Measurements from ENCODE around the gene SETBP1. TPM values are rescaled to one million over a fixed set of nuclear protein-coding genes. Genes with fewer than 3 reads are reported as not detected.

SETBP1 gene
- total RNA-seq, 1 experiment from 2014 or later, result 4.0 TPM

DNA sequence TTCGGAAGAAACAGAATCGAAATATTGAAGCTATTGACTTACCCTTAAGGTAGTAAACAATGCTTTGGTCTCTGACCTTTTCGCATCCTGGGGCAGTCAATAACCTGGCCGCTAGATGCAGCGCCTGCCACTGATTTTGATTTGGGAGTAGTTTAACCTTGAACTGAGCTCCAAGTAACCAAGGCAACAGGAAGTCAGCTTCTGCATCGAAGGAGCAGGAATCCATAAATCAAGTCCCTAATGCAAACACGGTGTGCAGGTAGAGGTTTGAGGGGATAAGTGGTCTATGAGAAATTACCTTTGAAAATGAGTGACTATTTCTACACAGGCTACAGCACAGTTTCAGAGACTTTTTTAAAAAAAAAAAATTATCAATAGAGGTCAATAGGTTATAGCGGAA, 353.5 kb downstream of the SETBP1 start:
- no TSS peak for BruUV-seq (replicated peaks)
- Mint-ChIP-seq H3K4me1 (ENCODE audit: low read depth, unreplicated experiment) (no peaks in the 10 kb centered on the region), H3K27me3 (ENCODE audit: insufficient read depth, unreplicated experiment) (no peaks in the 10 kb centered on the region), H3K27ac (ENCODE audit: unreplicated experiment) (no peak overlapping the region), H3K4me3 (ENCODE audit: unreplicated experiment) (no peak overlapping the region), H3K36me3 (ENCODE audit: insufficient read depth, unreplicated experiment) (no peaks in the 10 kb centered on the region), H3K9me3 (ENCODE audit: unreplicated experiment) (no peaks in the 10 kb centered on the region)
- POLR2A ChIA-PET, result no interaction called here
- Histone ChIP-seq H3K36me3 (ENCODE audit: control insufficient read depth, insufficient read depth, low read length) (no peaks in the 10 kb centered on the region), H3K27me3 (replicated peaks; ENCODE audit: control insufficient read depth, insufficient read depth, low read length) (no peaks in the 10 kb centered on the region), H3K9me3 (no peaks in the 10 kb centered on the region), H3K4me1 (no peaks in the 10 kb centered on the region), H3K4me3 (ENCODE audit: low read depth, low read length) (no peak overlapping the region)
- DNase-seq, result no peak
- CTCF ChIA-PET, result no interaction called here
- TF ChIP-seq, protein P1, sequence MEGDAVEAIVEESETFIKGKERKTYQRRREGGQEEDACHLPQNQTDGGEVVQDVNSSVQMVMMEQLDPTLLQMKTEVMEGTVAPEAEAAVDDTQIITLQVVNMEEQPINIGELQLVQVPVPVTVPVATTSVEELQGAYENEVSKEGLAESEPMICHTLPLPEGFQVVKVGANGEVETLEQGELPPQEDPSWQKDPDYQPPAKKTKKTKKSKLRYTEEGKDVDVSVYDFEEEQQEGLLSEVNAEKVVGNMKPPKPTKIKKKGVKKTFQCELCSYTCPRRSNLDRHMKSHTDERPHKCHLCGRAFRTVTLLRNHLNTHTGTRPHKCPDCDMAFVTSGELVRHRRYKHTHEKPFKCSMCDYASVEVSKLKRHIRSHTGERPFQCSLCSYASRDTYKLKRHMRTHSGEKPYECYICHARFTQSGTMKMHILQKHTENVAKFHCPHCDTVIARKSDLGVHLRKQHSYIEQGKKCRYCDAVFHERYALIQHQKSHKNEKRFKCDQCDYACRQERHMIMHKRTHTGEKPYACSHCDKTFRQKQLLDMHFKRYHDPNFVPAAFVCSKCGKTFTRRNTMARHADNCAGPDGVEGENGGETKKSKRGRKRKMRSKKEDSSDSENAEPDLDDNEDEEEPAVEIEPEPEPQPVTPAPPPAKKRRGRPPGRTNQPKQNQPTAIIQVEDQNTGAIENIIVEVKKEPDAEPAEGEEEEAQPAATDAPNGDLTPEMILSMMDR (IDR thresholded peaks at IDR 0.05; ENCODE audit: insufficient read depth in 1 of 2, low read depth in 1 of 2, low read length in 1 of 2, severe bottlenecking in 1 of 2, unreplicated experiment in 1 of 2), result no peak
- intact Hi-C loops (cut with micrococcal nuclease; ENCODE audit: unreplicated experiment), result no loop called here

DNA sequence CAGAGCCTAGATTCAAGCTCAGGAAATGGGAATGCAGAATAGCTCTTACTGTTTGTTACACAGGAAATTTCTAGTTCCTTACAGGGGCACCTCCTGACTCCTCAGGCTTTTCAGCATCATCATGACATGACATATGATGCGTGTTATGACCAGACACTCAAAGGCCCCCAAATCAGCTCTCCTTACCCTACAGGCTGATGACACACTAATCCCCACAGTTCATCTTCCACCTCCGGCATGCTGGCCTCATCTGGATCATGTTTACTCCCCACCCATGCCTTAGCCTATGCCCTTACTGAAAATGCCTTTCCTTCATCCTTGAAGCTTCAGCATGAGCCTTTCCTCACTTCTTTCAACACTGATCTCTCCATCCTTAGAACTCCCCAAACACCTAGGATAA, 356.9 kb downstream of the SETBP1 start:
- H3K27me3 ChIP-seq (replicated peaks; ENCODE audit: control insufficient read depth, insufficient read depth, low read length), result no peaks in the 10 kb centered on the region
- no peak for DNase-seq
- H3K27me3 Mint-ChIP-seq (ENCODE audit: insufficient read depth, unreplicated experiment), result no peaks in the 10 kb centered on the region
- H3K4me3 Mint-ChIP-seq (ENCODE audit: unreplicated experiment), result no peak overlapping the region
- no peaks in the 10 kb centered on the region for H3K4me1 Mint-ChIP-seq (ENCODE audit: low read depth, unreplicated experiment)
- no peaks in the 10 kb centered on the region for H3K36me3 ChIP-seq (ENCODE audit: control insufficient read depth, insufficient read depth, low read length)
- TF ChIP-seq, protein P1 (IDR thresholded peaks at IDR 0.05; ENCODE audit: insufficient read depth in 1 of 2, low read depth in 1 of 2, low read length in 1 of 2, severe bottlenecking in 1 of 2, unreplicated experiment in 1 of 2), result no peak
- H3K4me3 ChIP-seq (ENCODE audit: low read depth, low read length), result no peak overlapping the region
- POLR2A ChIA-PET, result no interaction called here
- H3K9me3 Mint-ChIP-seq (ENCODE audit: unreplicated experiment), result no peaks in the 10 kb centered on the region
- intact Hi-C loops (cut with micrococcal nuclease; ENCODE audit: unreplicated experiment), result no loop called here
- CTCF ChIA-PET, result no interaction called here
- H3K9me3 ChIP-seq, result no peaks in the 10 kb centered on the region
- no peaks in the 10 kb centered on the region for H3K36me3 Mint-ChIP-seq (ENCODE audit: insufficient read depth, unreplicated experiment)
- BruUV-seq (replicated peaks), result no TSS peak
- no peaks in the 10 kb centered on the region for H3K4me1 ChIP-seq
- H3K27ac Mint-ChIP-seq (ENCODE audit: unreplicated experiment), result no peak overlapping the region

DNA sequence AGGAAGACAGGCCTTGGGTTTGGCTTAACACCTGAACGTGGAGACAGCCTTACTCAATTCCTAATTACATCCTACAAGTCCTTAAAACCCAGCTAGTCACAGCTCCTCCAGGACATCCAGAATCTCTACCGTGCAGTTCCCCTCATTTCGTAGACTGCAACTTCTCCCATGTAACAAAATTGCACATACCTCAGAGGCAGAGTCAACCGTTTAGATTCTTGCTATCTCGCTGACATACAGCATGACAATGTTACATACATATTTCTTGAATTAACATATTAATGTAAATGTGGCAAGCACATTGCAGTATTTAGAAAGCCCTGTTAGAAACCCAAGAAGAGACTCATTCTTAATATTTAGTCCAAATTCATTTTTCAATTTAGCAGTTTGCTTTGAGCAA, 358.7 kb downstream of the SETBP1 start:
- Histone ChIP-seq H3K9me3 (no peaks in the 10 kb centered on the region), H3K4me1 (no peaks in the 10 kb centered on the region), H3K36me3 (ENCODE audit: control insufficient read depth, insufficient read depth, low read length) (no peaks in the 10 kb centered on the region), H3K4me3 (ENCODE audit: low read depth, low read length) (no peak overlapping the region), H3K27me3 (replicated peaks; ENCODE audit: control insufficient read depth, insufficient read depth, low read length) (no peaks in the 10 kb centered on the region)
- TF ChIP-seq, protein P1 (IDR thresholded peaks at IDR 0.05; ENCODE audit: insufficient read depth in 1 of 2, low read depth in 1 of 2, low read length in 1 of 2, severe bottlenecking in 1 of 2, unreplicated experiment in 1 of 2), result no peak
- DNase-seq, result no peak
- H3K36me3 Mint-ChIP-seq (ENCODE audit: insufficient read depth, unreplicated experiment), result no peaks in the 10 kb centered on the region
- no TSS peak for BruUV-seq (replicated peaks)
- H3K9me3 Mint-ChIP-seq (ENCODE audit: unreplicated experiment), result no peaks in the 10 kb centered on the region
- intact Hi-C loops (cut with micrococcal nuclease; ENCODE audit: unreplicated experiment), result no loop called here
- H3K4me3 Mint-ChIP-seq (ENCODE audit: unreplicated experiment), result no peak overlapping the region
- POLR2A ChIA-PET, result no interaction called here
- CTCF ChIA-PET, result no interaction called here
- H3K4me1 Mint-ChIP-seq (ENCODE audit: low read depth, unreplicated experiment), result no peaks in the 10 kb centered on the region
- no peaks in the 10 kb centered on the region for H3K27me3 Mint-ChIP-seq (ENCODE audit: insufficient read depth, unreplicated experiment)
- H3K27ac Mint-ChIP-seq (ENCODE audit: unreplicated experiment), result no peak overlapping the region
